HCT116 (cell line): Measurements from ENCODE around the gene LTBP1. TPM values are rescaled to one million over a fixed set of nuclear protein-coding genes. Genes with fewer than 3 reads are reported as not detected.

Experiments used
- ATAC-seq: fragments of 200-7000 bp; cut with Tn5 transposase; 2 replicates; pipeline ENCODE4 v1.9.1; 2020; ENCODE audit warnings: mild to moderate bottlenecking, moderate library complexity
- BruUV-seq: library from RNA; stranded (reverse); fragments of 400-500 nt; replicated peaks from 2 replicates; lab custom pipeline; 2021; lab: Mats Ljungman, UMichigan
- CTCF ChIA-PET: fragments of 300-600 bp; sonication (Branson Sonifier 250); formaldehyde crosslinking; loops from one replicate; lab custom pipeline; 2021; ENCODE audit warnings: antibody characterized with exemption; lab: Charles Lee
- POLR2A ChIA-PET: fragments of 300-600, 350-600 bp; sonication (Branson Sonifier 250); formaldehyde crosslinking; loops from one replicate; lab custom pipeline; 2021; ENCODE audit warnings: antibody characterized with exemption; lab: Charles Lee
- RAD21 ChIA-PET, 2 experiments: fragments of 300-600 bp; sonication (Branson Sonifier 250); formaldehyde crosslinking; loops; one replicate each; lab custom pipeline; 2023; ENCODE audit warnings: low total read pairs in 2 of 2; ENCODE audit not compliant: uncharacterized antibody in 2 of 2, unreplicated experiment in 2 of 2, low non-redundant PET in 1 of 2; lab: Charles Lee
- DNase-seq: peaks from one replicate; pipeline ENCODE4 v3.0.0-alpha.2; 2010; ENCODE audit warnings: low read depth, low spot score
- H2AFZ ChIP-seq: fragments of 200-600 bp; shearing (Covaris generic), sonication (generic); 2 replicates; pipeline ENCODE4 v1.6.1; 2017; ENCODE audit warnings: low read depth, mixed run types, mixed read lengths, antibody characterized with exemption, low read length; ENCODE audit not compliant: poor library complexity, severe bottlenecking
- H3K27ac ChIP-seq: 2 replicates; pipeline ENCODE4 v1.5.1; 2012; ENCODE audit warnings: low read depth, low read length
- H3K27me3 ChIP-seq: fragments of 200-600 bp; sonication (generic); 2 replicates; pipeline ENCODE4 v1.6.1; 2016; ENCODE audit warnings: mixed run types, low read length, mixed read lengths; ENCODE audit not compliant: insufficient read depth
- H3K36me3 ChIP-seq, 2 experiments: fragments of 200-500 bp in 1 of 2; fragments of 200-600 bp in 1 of 2; sonication (Bioruptor generic) in 1 of 2; sonication (generic) in 1 of 2; 2 replicates each; pipeline versions ENCODE4 v1.5.1 to v1.6.1; 2014 to 2016; ENCODE audit warnings: low read length in 2 of 2, inconsistent platforms in 1 of 2, mixed read lengths in 1 of 2, mixed run types in 1 of 2; ENCODE audit not compliant: insufficient read depth in 2 of 2, control insufficient read depth in 1 of 2
- H3K4me1 ChIP-seq, 2 experiments: fragments of 200-600 bp in 1 of 2; sonication (generic) in 1 of 2; 2 replicates each; pipeline versions ENCODE4 v1.5.1 to v1.6.1; 2012 to 2017; ENCODE audit warnings: low read length in 2 of 2, inconsistent platforms in 1 of 2, mild to moderate bottlenecking in 1 of 2, mixed read lengths in 1 of 2, mixed run types in 1 of 2, moderate library complexity in 1 of 2; ENCODE audit not compliant: insufficient read depth in 2 of 2, control insufficient read depth in 1 of 2
- H3K4me2 ChIP-seq: fragments of 200-600 bp; sonication (generic); 2 replicates; pipeline ENCODE4 v1.6.1; 2017; ENCODE audit warnings: mixed run types, low read length, mixed read lengths
- H3K4me3 ChIP-seq, 2 experiments: fragments of 200-600 bp in 1 of 2; sonication (generic) in 1 of 2; replicated peaks in 1 of 2; 2 replicates each; pipeline ENCODE4 v1.5.1; 2011 to 2016; ENCODE audit warnings: low read length in 2 of 2, control low read depth in 1 of 2, low read depth in 1 of 2, mild to moderate bottlenecking in 1 of 2, mixed read lengths in 1 of 2, mixed run types in 1 of 2
- H3K79me2 ChIP-seq: fragments of 200-600 bp; sonication (generic); 2 replicates; pipeline ENCODE4 v1.6.1; 2017; ENCODE audit warnings: mild to moderate bottlenecking, mixed run types, low read length, moderate library complexity, mixed read lengths; ENCODE audit not compliant: insufficient read depth
- H3K9ac ChIP-seq: fragments of 200-600 bp; sonication (generic); 2 replicates; pipeline ENCODE4 v1.6.1; 2016; ENCODE audit warnings: low read length, mixed read lengths
- H3K9me2 ChIP-seq: fragments of 200-600 bp; sonication (generic), shearing (Covaris generic); 2 replicates; pipeline ENCODE4 v1.6.1; 2017; ENCODE audit warnings: mixed run types, mild to moderate bottlenecking, moderate library complexity; ENCODE audit not compliant: insufficient read depth
- H3K9me3 ChIP-seq, 2 experiments: fragments of 200-500 bp in 1 of 2; fragments of 200-600 bp in 1 of 2; sonication (Bioruptor generic) in 1 of 2; sonication (generic) in 1 of 2; 2 replicates each; pipeline ENCODE4 v1.6.1; 2014 to 2017; ENCODE audit warnings: low read length in 2 of 2, mixed read lengths in 2 of 2, inconsistent platforms in 1 of 2, low read depth in 1 of 2, mild to moderate bottlenecking in 1 of 2, mixed run types in 1 of 2, moderate library complexity in 1 of 2; ENCODE audit not compliant: control insufficient read depth in 1 of 2, insufficient read depth in 1 of 2
- H4K20me1 ChIP-seq: fragments of 200-600 bp; sonication (generic), shearing (Covaris generic); 2 replicates; pipeline ENCODE4 v1.6.1; 2017; ENCODE audit warnings: mixed run types, mild to moderate bottlenecking, moderate library complexity; ENCODE audit not compliant: insufficient read depth
- CBX3 ChIP-seq: IDR thresholded peaks from 2 replicates; pipeline ENCODE4 v1.6.1; 2012; ENCODE audit warnings: low read depth
- ELF1 ChIP-seq: IDR thresholded peaks from 2 replicates; pipeline ENCODE4 v1.6.1; 2012; ENCODE audit warnings: low read depth, borderline replicate concordance
- EZH2phosphoT487 ChIP-seq: fragments of 200-600 bp; IDR thresholded peaks from 2 replicates; pipeline ENCODE4 v1.6.1; 2018; ENCODE audit warnings: antibody characterized with exemption, borderline replicate concordance
- JUND ChIP-seq: IDR thresholded peaks from 2 replicates; pipeline ENCODE4 v1.6.1; 2012
- RAD21 ChIP-seq: IDR thresholded peaks from 2 replicates; pipeline ENCODE4 v1.6.1; 2012; ENCODE audit warnings: low read depth, mild to moderate bottlenecking
- SRF ChIP-seq: IDR thresholded peaks from 2 replicates; pipeline ENCODE4 v1.6.1; 2012; ENCODE audit warnings: low read depth
- TCF7L2 ChIP-seq: IDR thresholded peaks from 2 replicates; pipeline ENCODE4 v1.7.0; 2011; ENCODE audit warnings: borderline replicate concordance, inconsistent platforms; ENCODE audit not compliant: insufficient read depth, insufficient read length; ENCODE audit errors: extremely low read depth
- YY1 ChIP-seq: IDR thresholded peaks from 2 replicates; pipeline ENCODE4 v1.6.1; 2011; ENCODE audit warnings: low read length, low read depth, moderate library complexity, mild to moderate bottlenecking; ENCODE audit not compliant: insufficient replicate concordance; ENCODE audit errors: extremely low read depth
- intact Hi-C: fragments of 100-400 bp; cut with micrococcal nuclease; formaldehyde crosslinking; loops from 2 replicates; pipeline ENCODE4 v1.10.0; 2022
- total RNA-seq: library from RNA; stranded (reverse); gene quantifications from one replicate; pipeline ENCODE4 v1.2.1, GENCODE V29; 2021; ENCODE audit not compliant: unreplicated experiment
- TF ChIP-seq, protein P1 (sequence below), 3 experiments: fragments of 200-600 bp in 1 of 3; sonication (generic) in 1 of 3; IDR thresholded peaks in 2 of 3; conservative IDR thresholded peaks in 1 of 3; 2 replicates each; pipeline ENCODE4 v1.5.1; 2012 to 2017; ENCODE audit warnings: low read depth in 2 of 3, low read length in 2 of 3, antibody characterized with exemption in 1 of 3, borderline replicate concordance in 1 of 3, control low read depth in 1 of 3, mild to moderate bottlenecking in 1 of 3, mixed read lengths in 1 of 3, mixed run types in 1 of 3, moderate library complexity in 1 of 3; ENCODE audit not compliant: insufficient read depth in 1 of 3

LTBP1 gene
- total RNA-seq, 1 experiment from 2014 or later = 5.1 TPM

DNA sequence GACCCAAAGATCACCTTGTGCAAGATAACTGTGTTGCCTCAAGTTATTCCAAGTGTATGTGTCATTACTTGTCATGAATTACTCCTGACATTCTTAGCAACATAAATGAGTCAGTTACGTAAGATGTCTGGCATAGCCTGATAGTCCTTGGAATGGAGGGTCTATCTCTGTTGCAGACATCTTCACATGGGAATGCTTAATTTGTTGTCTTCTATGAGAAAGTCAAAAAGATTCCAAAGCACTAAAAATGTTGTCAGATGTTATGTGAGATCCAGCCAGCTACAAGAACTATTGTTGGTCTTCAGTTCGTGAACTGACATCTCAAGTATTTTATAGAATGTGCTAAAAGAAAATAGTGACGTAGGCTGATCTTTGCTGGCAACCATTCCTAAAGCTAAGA lies 351.5 kb downstream of the LTBP1 start:
- H3K27me3 ChIP-seq = no peaks in the 10 kb centered on the region
- no peaks in the 10 kb centered on the region for H3K79me2 ChIP-seq
- ATAC-seq = no peak
- no peak overlapping the region for H3K9ac ChIP-seq
- no peak overlapping the region for H2AFZ ChIP-seq
- no peak for DNase-seq
- intact Hi-C loops = no loop called here
- no peak overlapping the region for H3K27ac ChIP-seq
- TF ChIP-seq ELF1 (no peak), EZH2phosphoT487 (no peak), CBX3 (no peak), SRF (no peak), RAD21 (no peak)
- TF ChIP-seq, protein P1, sequence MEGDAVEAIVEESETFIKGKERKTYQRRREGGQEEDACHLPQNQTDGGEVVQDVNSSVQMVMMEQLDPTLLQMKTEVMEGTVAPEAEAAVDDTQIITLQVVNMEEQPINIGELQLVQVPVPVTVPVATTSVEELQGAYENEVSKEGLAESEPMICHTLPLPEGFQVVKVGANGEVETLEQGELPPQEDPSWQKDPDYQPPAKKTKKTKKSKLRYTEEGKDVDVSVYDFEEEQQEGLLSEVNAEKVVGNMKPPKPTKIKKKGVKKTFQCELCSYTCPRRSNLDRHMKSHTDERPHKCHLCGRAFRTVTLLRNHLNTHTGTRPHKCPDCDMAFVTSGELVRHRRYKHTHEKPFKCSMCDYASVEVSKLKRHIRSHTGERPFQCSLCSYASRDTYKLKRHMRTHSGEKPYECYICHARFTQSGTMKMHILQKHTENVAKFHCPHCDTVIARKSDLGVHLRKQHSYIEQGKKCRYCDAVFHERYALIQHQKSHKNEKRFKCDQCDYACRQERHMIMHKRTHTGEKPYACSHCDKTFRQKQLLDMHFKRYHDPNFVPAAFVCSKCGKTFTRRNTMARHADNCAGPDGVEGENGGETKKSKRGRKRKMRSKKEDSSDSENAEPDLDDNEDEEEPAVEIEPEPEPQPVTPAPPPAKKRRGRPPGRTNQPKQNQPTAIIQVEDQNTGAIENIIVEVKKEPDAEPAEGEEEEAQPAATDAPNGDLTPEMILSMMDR (IDR thresholded peaks at IDR 0.05 in 2 of 3, conservative IDR thresholded peaks at IDR 0.05 in 1 of 3; ENCODE audit: borderline replicate concordance in 1 of 3, insufficient read depth in 1 of 3, low read depth in 2 of 3, low read length in 2 of 3) = no peak
- H3K9me2 ChIP-seq = no peaks in the 10 kb centered on the region
- no peaks in the 10 kb centered on the region for H3K4me1 ChIP-seq
- H3K36me3 ChIP-seq = no peaks in the 10 kb centered on the region
- no TSS peak for BruUV-seq
- ChIA-PET RAD21 (no interaction called here), CTCF (no interaction called here), POLR2A (no interaction called here)
- H4K20me1 ChIP-seq = no peaks in the 10 kb centered on the region
- no peak overlapping the region for H3K4me2 ChIP-seq
- no peak overlapping the region for H3K4me3 ChIP-seq
- no peaks in the 10 kb centered on the region for H3K9me3 ChIP-seq

DNA sequence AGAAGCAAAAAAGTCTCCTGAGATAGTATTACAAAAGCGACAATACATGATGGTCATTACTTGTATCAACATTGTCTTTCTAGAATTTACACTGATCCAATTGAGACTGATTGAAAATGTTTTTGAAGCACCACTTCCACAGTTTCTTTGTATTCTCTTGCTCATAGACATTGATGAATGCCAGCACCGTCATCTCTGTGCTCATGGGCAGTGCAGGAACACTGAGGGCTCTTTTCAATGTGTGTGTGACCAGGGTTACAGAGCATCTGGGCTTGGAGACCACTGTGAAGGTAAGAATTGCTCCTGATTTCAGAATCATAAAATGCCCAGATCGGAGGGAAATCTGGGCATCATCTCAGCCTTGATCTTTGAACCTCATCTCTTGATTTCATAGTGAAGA lies 354.6 kb downstream of the LTBP1 start:
- ChIA-PET RAD21 (no interaction called here), CTCF (no interaction called here)
- intact Hi-C loops = no loop called here

More for the DNA sequence above, 354.6 kb downstream of the LTBP1 start:
- H3K79me2 ChIP-seq = no peaks in the 10 kb centered on the region
- no peak overlapping the region for H2AFZ ChIP-seq
- no peaks in the 10 kb centered on the region for H3K36me3 ChIP-seq
- TF ChIP-seq TCF7L2 = no peak
- no peak for TF ChIP-seq YY1
- TF ChIP-seq CBX3 = no peak
- TF ChIP-seq JUND = no peak
- TF ChIP-seq RAD21 = no peak
- DNase-seq = no peak
- BruUV-seq = no TSS peak
- no peak overlapping the region for H3K4me3 ChIP-seq
- POLR2A ChIA-PET = no interaction called here
- H3K27ac ChIP-seq = no peak overlapping the region
- no peaks in the 10 kb centered on the region for H4K20me1 ChIP-seq
- no peaks in the 10 kb centered on the region for H3K9me2 ChIP-seq
- ATAC-seq = no peak
- H3K9ac ChIP-seq = no peak overlapping the region
- H3K9me3 ChIP-seq = no peaks in the 10 kb centered on the region
- H3K27me3 ChIP-seq = no peaks in the 10 kb centered on the region
- H3K4me2 ChIP-seq = no peak overlapping the region
- H3K4me1 ChIP-seq = peaks cover 4 to 10% of the 10 kb centered on the region in 2 experiments
